SK-N-SH (cell line): ENCODE measurements around the gene TOM1L1. TPM values are rescaled to one million over a fixed set of nuclear protein-coding genes. Genes with fewer than 3 reads are reported as not detected.

ENCODE experiments used
- CTCF ChIA-PET: fragments of 300-600, 350-600 bp; formaldehyde crosslinking; extraction: SDS; loops from one replicate; lab custom pipeline; 2021; lab: Yijun Ruan, JAX
- POLR2A ChIA-PET: fragments of 350-600 bp; sonication (Branson Sonifier 250); formaldehyde crosslinking; extraction: SDS; loops from one replicate; lab custom pipeline; 2020; ENCODE audit warnings: antibody characterized with exemption, inconsistent platforms; lab: Yijun Ruan, JAX
- DNase-seq: peaks from one replicate; pipeline ENCODE4 v3.0.0; 2012
- H2AFZ ChIP-seq: fragments of 200-600 bp; sonication (generic); 2 replicates; pipeline ENCODE4 v1.8.1; 2016; ENCODE audit warnings: antibody characterized with exemption, mild to moderate bottlenecking, low read depth
- H3F3A ChIP-seq: fragments of 200-600 bp; sonication (generic); replicated peaks from 2 replicates; pipeline ENCODE3; 2016; ENCODE audit warnings: antibody characterized with exemption, mild to moderate bottlenecking; ENCODE audit not compliant: insufficient read depth
- H3K27ac ChIP-seq, 2 experiments: fragments of 200-500 bp in 1 of 2; fragments of 200-600 bp in 1 of 2; sonication (Bioruptor generic) in 1 of 2; sonication (generic), shearing (Covaris generic) in 1 of 2; 2 replicates each; pipeline versions ENCODE4 v1.5.1 to v1.6.1; 2014 to 2016; ENCODE audit warnings: low read depth in 2 of 2, inconsistent platforms in 1 of 2, low read length in 1 of 2, mild to moderate bottlenecking in 1 of 2, mixed read lengths in 1 of 2
- H3K27me3 ChIP-seq: fragments of 200-600 bp; sonication (generic), shearing (Covaris generic); 2 replicates; pipeline ENCODE4 v1.6.1; 2016; ENCODE audit warnings: mixed run types; ENCODE audit not compliant: insufficient read depth
- H3K36me3 ChIP-seq, 2 experiments: fragments of 200-500 bp in 1 of 2; fragments of 200-600 bp in 1 of 2; sonication (Bioruptor generic) in 1 of 2; sonication (generic) in 1 of 2; replicated peaks in 1 of 2; 2 replicates each; pipeline versions ENCODE3 to v1.5.1; 2014 to 2016; ENCODE audit warnings: low read length in 1 of 2, mild to moderate bottlenecking in 1 of 2; ENCODE audit not compliant: insufficient read depth in 2 of 2, control insufficient read depth in 1 of 2
- H3K4me1 ChIP-seq, 2 experiments: fragments of 200-500 bp in 1 of 2; fragments of 200-600 bp in 1 of 2; sonication (Bioruptor generic) in 1 of 2; sonication (generic), shearing (Covaris generic) in 1 of 2; 2 replicates each; pipeline versions ENCODE4 v1.5.1 to v1.6.1; 2014 to 2016; ENCODE audit warnings: low read depth in 1 of 2, low read length in 1 of 2, mixed run types in 1 of 2; ENCODE audit not compliant: insufficient read depth in 2 of 2, control insufficient read depth in 1 of 2
- H3K4me2 ChIP-seq: fragments of 200-600 bp; sonication (generic), shearing (Covaris generic); 2 replicates; pipeline ENCODE4 v1.6.1; 2017; ENCODE audit warnings: mixed run types
- H3K4me3 ChIP-seq, 2 experiments: fragments of 200-500 bp in 1 of 2; fragments of 200-600 bp in 1 of 2; sonication (Bioruptor generic) in 1 of 2; sonication (generic), shearing (Covaris generic) in 1 of 2; 2 replicates each; pipeline versions ENCODE4 v1.5.1 to v1.8.1; 2014 to 2016; ENCODE audit warnings: low read depth in 2 of 2, inconsistent platforms in 1 of 2, low read length in 1 of 2, mild to moderate bottlenecking in 1 of 2, mixed read lengths in 1 of 2, moderate library complexity in 1 of 2
- H3K79me2 ChIP-seq: fragments of 200-600 bp; sonication (generic); 2 replicates; pipeline ENCODE4 v1.8.1; 2017; ENCODE audit warnings: mild to moderate bottlenecking; ENCODE audit not compliant: insufficient read depth
- H3K9ac ChIP-seq: fragments of 200-600 bp; sonication (generic); 2 replicates; pipeline ENCODE4 v1.6.1; 2017; ENCODE audit warnings: mixed run types
- H3K9me2 ChIP-seq: fragments of 200-600 bp; sonication (generic); 2 replicates; pipeline ENCODE4 v1.6.1; 2017; ENCODE audit warnings: mixed run types
- H3K9me3 ChIP-seq: fragments of 200-600 bp; sonication (generic); 2 replicates; pipeline ENCODE4 v1.6.1; 2017; ENCODE audit warnings: mixed run types, mild to moderate bottlenecking, moderate library complexity
- H4K20me1 ChIP-seq: fragments of 200-600 bp; sonication (generic); 2 replicates; pipeline ENCODE4 v1.6.1; 2017; ENCODE audit warnings: mild to moderate bottlenecking, mixed run types; ENCODE audit not compliant: insufficient read depth
- EZH2phosphoT487 ChIP-seq: fragments of 200-600 bp; sonication (generic); IDR thresholded peaks from 2 replicates; pipeline ENCODE4 v1.6.1; 2017; ENCODE audit warnings: low read depth, mixed run types, mild to moderate bottlenecking, antibody characterized with exemption, moderate library complexity, borderline replicate concordance
- FOSL2 ChIP-seq: IDR thresholded peaks from 2 replicates; pipeline ENCODE4 v1.4.0; 2012; ENCODE audit warnings: low read depth, mild to moderate bottlenecking, moderate library complexity, borderline replicate concordance
- FOXJ3 ChIP-seq: sonication (generic); formaldehyde crosslinking; IDR thresholded peaks from 2 replicates; pipeline ENCODE4 v1.5.1; 2020; ENCODE audit warnings: mild to moderate bottlenecking, missing genetic modification reagents
- FOXM1 ChIP-seq: IDR thresholded peaks from 2 replicates; pipeline ENCODE4 v1.4.0; 2012; ENCODE audit warnings: low read depth, mild to moderate bottlenecking
- JUND ChIP-seq: IDR thresholded peaks from 2 replicates; pipeline ENCODE4 v1.4.0; 2012
- MEF2A ChIP-seq: IDR thresholded peaks from 2 replicates; pipeline ENCODE4 v1.4.0; 2012; ENCODE audit warnings: low read depth, borderline replicate concordance
- MXI1 ChIP-seq: IDR thresholded peaks from 2 replicates; pipeline ENCODE4 v1.6.1; 2012; ENCODE audit warnings: mild to moderate bottlenecking, low read depth, low read length, improper control_type of control experiment
- NRF1 ChIP-seq: IDR thresholded peaks from 2 replicates; pipeline ENCODE4 v1.6.1; 2012; ENCODE audit warnings: low read depth, mild to moderate bottlenecking, low read length
- POLR2AphosphoS5 ChIP-seq: IDR thresholded peaks from 2 replicates; pipeline ENCODE4 v1.6.1; 2012; ENCODE audit warnings: low read depth, low read length
- RAD21 ChIP-seq: IDR thresholded peaks from 2 replicates; pipeline ENCODE4 v1.6.1; 2012; ENCODE audit warnings: mild to moderate bottlenecking, low read length
- RXRA ChIP-seq: IDR thresholded peaks from 2 replicates; pipeline ENCODE4 v1.4.0; 2012; ENCODE audit warnings: low read depth, mild to moderate bottlenecking, borderline replicate concordance
- TEAD4 ChIP-seq: IDR thresholded peaks from 2 replicates; pipeline ENCODE4 v1.4.0; 2012; ENCODE audit warnings: mild to moderate bottlenecking, borderline replicate concordance; ENCODE audit not compliant: insufficient read depth
- USF2 ChIP-seq: fragments of 150-350 bp; IDR thresholded peaks from 2 replicates; pipeline ENCODE4 v1.6.1; 2017; ENCODE audit warnings: antibody characterized with exemption, low read length, low read depth, borderline replicate concordance
- WGBS: methylation state at CpG from one replicate; pipeline ENCODE4 v1.1.6; 2017; ENCODE audit warnings: low lambda C conversion rate; 5-methylcytosine and 5-hydroxymethylcytosine counted together
- polyA plus RNA-seq, 3 experiments: library from polyadenylated mRNA; depleted of rRNA; stranded (reverse); fragments of >200 nt; gene quantifications; 2 replicates each; pipeline ENCODE4 v1.2.3, GENCODE V29; 2012
- TF ChIP-seq, protein P1 (sequence below): IDR thresholded peaks from 2 replicates; pipeline ENCODE4 v1.4.0; 2012; ENCODE audit warnings: low read depth, borderline replicate concordance
- TF ChIP-seq, protein P2 (sequence below): IDR thresholded peaks from 2 replicates; pipeline ENCODE4 v1.4.0; 2012; ENCODE audit warnings: low read depth
- TF ChIP-seq, protein P3 (sequence below): IDR thresholded peaks from 2 replicates; pipeline ENCODE4 v1.6.1; 2012; ENCODE audit warnings: mild to moderate bottlenecking, low read depth, low read length, moderate library complexity

TOM1L1 gene
- polyA plus RNA-seq, 1 of the 3 experiments (the other 2 are of a cell fraction): 46.5 TPM

- Histone ChIP-seq H3K27me3 (no peaks in the 10 kb centered on the region), H2AFZ (no peak overlapping the region), H3K4me3 (no peak overlapping the region), H3K4me2 (no peak overlapping the region), H4K20me1 (no peaks in the 10 kb centered on the region), H3K9ac (no peak overlapping the region)
- CTCF ChIA-PET: interaction anchor here (0.6 to 3.1 kb wide), 4 partner anchors 9 to 491 kb away, joined by 3 to 18 read pairs (median 4); no protein-coding TSS in a partner anchor
- 65% methylated on average over 3 of the region's 3 CpGs for WGBS
- TF ChIP-seq EZH2phosphoT487: no peak
- no peak for TF ChIP-seq FOXJ3
- TF ChIP-seq, protein P1, sequence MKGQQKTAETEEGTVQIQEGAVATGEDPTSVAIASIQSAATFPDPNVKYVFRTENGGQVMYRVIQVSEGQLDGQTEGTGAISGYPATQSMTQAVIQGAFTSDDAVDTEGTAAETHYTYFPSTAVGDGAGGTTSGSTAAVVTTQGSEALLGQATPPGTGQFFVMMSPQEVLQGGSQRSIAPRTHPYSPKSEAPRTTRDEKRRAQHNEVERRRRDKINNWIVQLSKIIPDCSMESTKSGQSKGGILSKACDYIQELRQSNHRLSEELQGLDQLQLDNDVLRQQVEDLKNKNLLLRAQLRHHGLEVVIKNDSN: no peak
- no peak for TF ChIP-seq TEAD4
- no peak for TF ChIP-seq FOSL2
- no peak for TF ChIP-seq USF2
- TF ChIP-seq NRF1: no peak
- TF ChIP-seq, protein P2, sequence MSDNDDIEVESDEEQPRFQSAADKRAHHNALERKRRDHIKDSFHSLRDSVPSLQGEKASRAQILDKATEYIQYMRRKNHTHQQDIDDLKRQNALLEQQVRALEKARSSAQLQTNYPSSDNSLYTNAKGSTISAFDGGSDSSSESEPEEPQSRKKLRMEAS: no peak
- no peak for TF ChIP-seq JUND
- TF ChIP-seq, all 33 proteins: peak for 0
- H3K79me2 ChIP-seq: no peaks in the 10 kb centered on the region; the same call in 1 of the 2 replicates
- H3F3A ChIP-seq: peaks cover 4% of the 10 kb centered on the region
- DNase-seq: peak; percentile 34
- H3K4me1 ChIP-seq: peaks cover 0 to 29% of the 10 kb centered on the region in 2 experiments; a peak in 2 of 4 replicates
- POLR2A ChIA-PET: interaction anchor here (0.7 to 1.9 kb wide), 3 partner anchors 15 to 1400 kb away, joined by 3 to 9 read pairs (median 3); no protein-coding TSS in a partner anchor
- H3K36me3 ChIP-seq: no peaks in the 10 kb centered on the region
- no peaks in the 10 kb centered on the region for H3K9me2 ChIP-seq
- peak overlapping the region in 1 of 2 experiments; percentile 85; a peak in 2 of 4 replicates for H3K27ac ChIP-seq
- no peaks in the 10 kb centered on the region for H3K9me3 ChIP-seq
Measured at GRCh38 chr17:54899201-54899600, 1.5 kb upstream of the TOM1L1 start.

- H3K27me3 ChIP-seq: no peaks in the 10 kb centered on the region
- H3K4me3 ChIP-seq: peak overlapping the region; percentile 80 to 94
- peaks cover under 1% of the 10 kb centered on the region; the same call in 1 of the 2 replicates for H3K79me2 ChIP-seq
- H3K36me3 ChIP-seq: peaks cover 6% of the 10 kb centered on the region in 2 experiments
- peak overlapping the region in 1 of 2 experiments; percentile 85; a peak in 2 of 4 replicates for H3K27ac ChIP-seq
- CTCF ChIA-PET: interaction anchor here (1.0 to 3.1 kb wide), 3 partner anchors 9 to 14 kb away, joined by 3 to 18 read pairs (median 5); no protein-coding TSS in a partner anchor
- peaks cover 4% of the 10 kb centered on the region for H3F3A ChIP-seq
- peak; percentile 78 for DNase-seq
- peaks cover 0 to 31% of the 10 kb centered on the region in 2 experiments; a peak in 2 of 4 replicates for H3K4me1 ChIP-seq
- peak overlapping the region; percentile 96 for H2AFZ ChIP-seq
- no peak overlapping the region; the same call in 1 of the 2 replicates for H3K4me2 ChIP-seq
- no peaks in the 10 kb centered on the region for H4K20me1 ChIP-seq
- 39% methylated on average over 18 of the region's 18 CpGs for WGBS
- no peaks in the 10 kb centered on the region for H3K9me3 ChIP-seq
- POLR2A ChIA-PET: interaction anchor here (0.7 to 1.9 kb wide), 3 partner anchors 14 to 1400 kb away, joined by 3 to 9 read pairs (median 3); no protein-coding TSS in a partner anchor
- H3K9me2 ChIP-seq: no peaks in the 10 kb centered on the region
- peak overlapping the region; percentile 68; the same call in 1 of the 2 replicates for H3K9ac ChIP-seq
- TF ChIP-seq POLR2AphosphoS5 (no peak), USF2 (no peak), RAD21 (no peak), FOXM1 (no peak), MEF2A (no peak), MXI1 (peak; percentile 53; the same call in 1 of the 2 replicates), RXRA (no peak), FOSL2 (no peak), JUND (no peak), NRF1 (no peak)
- TF ChIP-seq, protein P1: no peak
- TF ChIP-seq, protein P3, sequence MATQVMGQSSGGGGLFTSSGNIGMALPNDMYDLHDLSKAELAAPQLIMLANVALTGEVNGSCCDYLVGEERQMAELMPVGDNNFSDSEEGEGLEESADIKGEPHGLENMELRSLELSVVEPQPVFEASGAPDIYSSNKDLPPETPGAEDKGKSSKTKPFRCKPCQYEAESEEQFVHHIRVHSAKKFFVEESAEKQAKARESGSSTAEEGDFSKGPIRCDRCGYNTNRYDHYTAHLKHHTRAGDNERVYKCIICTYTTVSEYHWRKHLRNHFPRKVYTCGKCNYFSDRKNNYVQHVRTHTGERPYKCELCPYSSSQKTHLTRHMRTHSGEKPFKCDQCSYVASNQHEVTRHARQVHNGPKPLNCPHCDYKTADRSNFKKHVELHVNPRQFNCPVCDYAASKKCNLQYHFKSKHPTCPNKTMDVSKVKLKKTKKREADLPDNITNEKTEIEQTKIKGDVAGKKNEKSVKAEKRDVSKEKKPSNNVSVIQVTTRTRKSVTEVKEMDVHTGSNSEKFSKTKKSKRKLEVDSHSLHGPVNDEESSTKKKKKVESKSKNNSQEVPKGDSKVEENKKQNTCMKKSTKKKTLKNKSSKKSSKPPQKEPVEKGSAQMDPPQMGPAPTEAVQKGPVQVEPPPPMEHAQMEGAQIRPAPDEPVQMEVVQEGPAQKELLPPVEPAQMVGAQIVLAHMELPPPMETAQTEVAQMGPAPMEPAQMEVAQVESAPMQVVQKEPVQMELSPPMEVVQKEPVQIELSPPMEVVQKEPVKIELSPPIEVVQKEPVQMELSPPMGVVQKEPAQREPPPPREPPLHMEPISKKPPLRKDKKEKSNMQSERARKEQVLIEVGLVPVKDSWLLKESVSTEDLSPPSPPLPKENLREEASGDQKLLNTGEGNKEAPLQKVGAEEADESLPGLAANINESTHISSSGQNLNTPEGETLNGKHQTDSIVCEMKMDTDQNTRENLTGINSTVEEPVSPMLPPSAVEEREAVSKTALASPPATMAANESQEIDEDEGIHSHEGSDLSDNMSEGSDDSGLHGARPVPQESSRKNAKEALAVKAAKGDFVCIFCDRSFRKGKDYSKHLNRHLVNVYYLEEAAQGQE: no peak
Measured at GRCh38 chr17:54899721-54900456, 763 bp upstream of the TOM1L1 start.
